Neural progenitor cell (in vitro differentiated cells): ENCODE measurements around the gene DCC. TPM values are rescaled to one million over a fixed set of nuclear protein-coding genes. Genes with fewer than 3 reads are reported as not detected.

Experiments
- DNase-seq: peaks from one replicate; pipeline ENCODE4 v3.0.0-alpha.2; 2016; ENCODE audit warnings: low spot score
- H2AFZ ChIP-seq: fragments of 200-600 bp; sonication (generic); replicated peaks from 2 replicates; pipeline ENCODE4 v1.6.1; 2016; ENCODE audit warnings: antibody characterized with exemption
- H3F3A ChIP-seq: fragments of 200-600 bp; sonication (generic); 2 replicates; pipeline ENCODE4 v1.6.1; 2016; ENCODE audit warnings: antibody characterized with exemption, low read depth
- H3K27ac ChIP-seq: fragments of 200-600 bp; sonication (generic); 2 replicates; pipeline ENCODE4 v1.5.1; 2016; ENCODE audit warnings: mild to moderate bottlenecking
- H3K27me3 ChIP-seq: fragments of 200-600 bp; sonication (generic); 2 replicates; pipeline ENCODE4 v1.6.1; 2016; ENCODE audit warnings: mild to moderate bottlenecking, moderate library complexity
- H3K36me3 ChIP-seq: fragments of 200-600 bp; sonication (generic); 2 replicates; pipeline ENCODE4 v1.5.1; 2016
- H3K4me1 ChIP-seq: fragments of 200-600 bp; sonication (generic); 2 replicates; pipeline ENCODE4 v1.6.1; 2016; ENCODE audit warnings: mixed run types
- H3K4me2 ChIP-seq: fragments of 200-600 bp; sonication (generic); 2 replicates; pipeline ENCODE4 v1.6.1; 2016
- H3K4me3 ChIP-seq: fragments of 200-600 bp; sonication (generic); 2 replicates; pipeline ENCODE4 v1.5.1; 2016
- H3K79me2 ChIP-seq: fragments of 200-600 bp; sonication (generic); 2 replicates; pipeline ENCODE4 v1.6.1; 2016; ENCODE audit warnings: low read depth
- H3K9ac ChIP-seq: fragments of 200-600 bp; sonication (generic); 2 replicates; pipeline ENCODE4 v1.6.1; 2016
- H3K9me3 ChIP-seq: fragments of 200-600 bp; sonication (generic); 2 replicates; pipeline ENCODE4 v1.5.1; 2016; ENCODE audit warnings: low read depth
- H4K20me1 ChIP-seq: fragments of 200-600 bp; sonication (generic); 2 replicates; pipeline ENCODE4 v1.6.1; 2016; ENCODE audit warnings: low read depth
- H3K27ac Mint-ChIP-seq: 3 replicates; pipeline ENCODE4 v1.8.0; 2021; ENCODE audit warnings: mixed read lengths
- H3K27me3 Mint-ChIP-seq: 2 replicates; pipeline ENCODE4 v1.8.0; 2022; ENCODE audit warnings: low read depth, mild to moderate bottlenecking, inconsistent platforms, moderate library complexity, mixed read lengths; ENCODE audit not compliant: insufficient read depth
- H3K36me3 Mint-ChIP-seq: 3 replicates; pipeline ENCODE4 v1.8.0; 2021; ENCODE audit warnings: mixed read lengths
- H3K4me1 Mint-ChIP-seq: 3 replicates; pipeline ENCODE4 v1.8.0; 2021; ENCODE audit warnings: mixed read lengths
- H3K4me3 Mint-ChIP-seq: 3 replicates; pipeline ENCODE4 v1.8.0; 2021; ENCODE audit warnings: mild to moderate bottlenecking, moderate library complexity, mixed read lengths
- H3K9me3 Mint-ChIP-seq: 3 replicates; pipeline ENCODE4 v1.8.0; 2020; ENCODE audit warnings: mixed read lengths
- EZH2 ChIP-seq: fragments of 200-600 bp; sonication (generic); IDR thresholded peaks from 2 replicates; pipeline ENCODE4 v1.6.1; 2017; ENCODE audit warnings: antibody characterized with exemption, mild to moderate bottlenecking, moderate library complexity
- EZH2phosphoT487 ChIP-seq: fragments of 200-600 bp; sonication (generic); IDR thresholded peaks from 2 replicates; pipeline ENCODE4 v1.6.1; 2017; ENCODE audit warnings: antibody characterized with exemption
- total RNA-seq: library from RNA; depleted of rRNA; stranded (reverse); fragments of >200 nt; gene quantifications from 2 replicates; pipeline ENCODE4 v1.2.3, GENCODE V29; 2015; ENCODE audit warnings: low replicate concordance
- TF ChIP-seq, protein P1 (sequence below): fragments of 200-600 bp; sonication (generic); IDR thresholded peaks from 2 replicates; pipeline ENCODE4 v1.5.1; 2017; ENCODE audit warnings: antibody characterized with exemption, mild to moderate bottlenecking

DCC gene, protein sequence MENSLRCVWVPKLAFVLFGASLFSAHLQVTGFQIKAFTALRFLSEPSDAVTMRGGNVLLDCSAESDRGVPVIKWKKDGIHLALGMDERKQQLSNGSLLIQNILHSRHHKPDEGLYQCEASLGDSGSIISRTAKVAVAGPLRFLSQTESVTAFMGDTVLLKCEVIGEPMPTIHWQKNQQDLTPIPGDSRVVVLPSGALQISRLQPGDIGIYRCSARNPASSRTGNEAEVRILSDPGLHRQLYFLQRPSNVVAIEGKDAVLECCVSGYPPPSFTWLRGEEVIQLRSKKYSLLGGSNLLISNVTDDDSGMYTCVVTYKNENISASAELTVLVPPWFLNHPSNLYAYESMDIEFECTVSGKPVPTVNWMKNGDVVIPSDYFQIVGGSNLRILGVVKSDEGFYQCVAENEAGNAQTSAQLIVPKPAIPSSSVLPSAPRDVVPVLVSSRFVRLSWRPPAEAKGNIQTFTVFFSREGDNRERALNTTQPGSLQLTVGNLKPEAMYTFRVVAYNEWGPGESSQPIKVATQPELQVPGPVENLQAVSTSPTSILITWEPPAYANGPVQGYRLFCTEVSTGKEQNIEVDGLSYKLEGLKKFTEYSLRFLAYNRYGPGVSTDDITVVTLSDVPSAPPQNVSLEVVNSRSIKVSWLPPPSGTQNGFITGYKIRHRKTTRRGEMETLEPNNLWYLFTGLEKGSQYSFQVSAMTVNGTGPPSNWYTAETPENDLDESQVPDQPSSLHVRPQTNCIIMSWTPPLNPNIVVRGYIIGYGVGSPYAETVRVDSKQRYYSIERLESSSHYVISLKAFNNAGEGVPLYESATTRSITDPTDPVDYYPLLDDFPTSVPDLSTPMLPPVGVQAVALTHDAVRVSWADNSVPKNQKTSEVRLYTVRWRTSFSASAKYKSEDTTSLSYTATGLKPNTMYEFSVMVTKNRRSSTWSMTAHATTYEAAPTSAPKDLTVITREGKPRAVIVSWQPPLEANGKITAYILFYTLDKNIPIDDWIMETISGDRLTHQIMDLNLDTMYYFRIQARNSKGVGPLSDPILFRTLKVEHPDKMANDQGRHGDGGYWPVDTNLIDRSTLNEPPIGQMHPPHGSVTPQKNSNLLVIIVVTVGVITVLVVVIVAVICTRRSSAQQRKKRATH (N-terminal part only)
- 0.40 and 0.41 TPM in 2 replicates for total RNA-seq

- H2AFZ ChIP-seq = peak within 1 kb of the TSS; percentile 87
- H3K27me3 ChIP-seq = peaks cover 54% of the 10 kb centered on the region
- H3K4me3 ChIP-seq = peak within 1 kb of the TSS; percentile 52
- H3K9ac ChIP-seq = no peak within 1 kb of the TSS
- peaks cover 3% of the 10 kb centered on the region for H3F3A ChIP-seq
- no peaks in the 10 kb centered on the region for H3K79me2 ChIP-seq
- no peak within 1 kb of the TSS for H3K4me3 Mint-ChIP-seq
- H3K4me1 ChIP-seq = peaks cover 12% of the 10 kb centered on the region
- no peak within 1 kb of the TSS for H3K27ac ChIP-seq
- TF ChIP-seq, protein P1, sequence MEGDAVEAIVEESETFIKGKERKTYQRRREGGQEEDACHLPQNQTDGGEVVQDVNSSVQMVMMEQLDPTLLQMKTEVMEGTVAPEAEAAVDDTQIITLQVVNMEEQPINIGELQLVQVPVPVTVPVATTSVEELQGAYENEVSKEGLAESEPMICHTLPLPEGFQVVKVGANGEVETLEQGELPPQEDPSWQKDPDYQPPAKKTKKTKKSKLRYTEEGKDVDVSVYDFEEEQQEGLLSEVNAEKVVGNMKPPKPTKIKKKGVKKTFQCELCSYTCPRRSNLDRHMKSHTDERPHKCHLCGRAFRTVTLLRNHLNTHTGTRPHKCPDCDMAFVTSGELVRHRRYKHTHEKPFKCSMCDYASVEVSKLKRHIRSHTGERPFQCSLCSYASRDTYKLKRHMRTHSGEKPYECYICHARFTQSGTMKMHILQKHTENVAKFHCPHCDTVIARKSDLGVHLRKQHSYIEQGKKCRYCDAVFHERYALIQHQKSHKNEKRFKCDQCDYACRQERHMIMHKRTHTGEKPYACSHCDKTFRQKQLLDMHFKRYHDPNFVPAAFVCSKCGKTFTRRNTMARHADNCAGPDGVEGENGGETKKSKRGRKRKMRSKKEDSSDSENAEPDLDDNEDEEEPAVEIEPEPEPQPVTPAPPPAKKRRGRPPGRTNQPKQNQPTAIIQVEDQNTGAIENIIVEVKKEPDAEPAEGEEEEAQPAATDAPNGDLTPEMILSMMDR = peak; percentile 63
- TF ChIP-seq EZH2 = no peak
- H3K36me3 Mint-ChIP-seq = no peaks in the 10 kb centered on the region
- no peaks in the 10 kb centered on the region for H3K36me3 ChIP-seq
- no peaks in the 10 kb centered on the region for H4K20me1 ChIP-seq
- H3K4me2 ChIP-seq = peak within 1 kb of the TSS; percentile 98
- peak; percentile 87 for DNase-seq
- peak within 1 kb of the TSS; percentile 95 for H3K27ac Mint-ChIP-seq
- H3K27me3 Mint-ChIP-seq = peaks cover 11% of the 10 kb centered on the region
- no peaks in the 10 kb centered on the region for H3K9me3 ChIP-seq
- H3K9me3 Mint-ChIP-seq = no peaks in the 10 kb centered on the region
- peaks cover 9% of the 10 kb centered on the region for H3K4me1 Mint-ChIP-seq
Observed at GRCh38 chr18:52339891-52340371, at the start of gene DCC. TSS of gene DCC (plus strand) at chr18:52340197. CDS start at chr18:52340788, 591 bp downstream.

DNA sequence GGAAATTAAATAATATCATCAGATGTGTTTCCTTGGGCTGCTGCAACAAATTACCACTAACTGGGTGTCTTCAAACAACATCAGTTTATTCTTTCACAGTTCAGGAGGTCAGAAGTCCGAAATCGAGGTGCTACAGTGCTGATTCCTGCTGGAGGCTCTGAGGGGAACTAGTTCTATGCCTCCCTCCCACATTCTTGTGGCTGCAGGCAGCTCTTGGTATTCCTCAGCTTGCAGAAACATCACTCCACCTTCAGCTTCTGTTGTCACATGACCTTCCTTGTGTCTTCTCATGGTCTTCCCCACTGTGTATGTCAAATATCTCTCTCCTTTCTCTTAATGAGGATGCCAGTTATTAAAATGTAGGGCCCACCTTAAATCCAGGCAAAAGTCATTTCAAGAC is 29.3 kb upstream of the DCC start:
- H3K9me3 Mint-ChIP-seq = peaks cover 6% of the 10 kb centered on the region
- no peaks in the 10 kb centered on the region for H3K36me3 ChIP-seq
- TF ChIP-seq, protein P1 = no peak
- TF ChIP-seq EZH2 (no peak), EZH2phosphoT487 (no peak)
- DNase-seq = no peak
- peaks cover 15% of the 10 kb centered on the region for H3K4me1 Mint-ChIP-seq
- H3K4me1 ChIP-seq = peaks cover 24% of the 10 kb centered on the region
- H3F3A ChIP-seq = no peaks in the 10 kb centered on the region
- no peak overlapping the region for H3K27ac ChIP-seq
- no peaks in the 10 kb centered on the region for H3K36me3 Mint-ChIP-seq
- no peaks in the 10 kb centered on the region for H3K79me2 ChIP-seq
- no peak overlapping the region for H3K4me3 ChIP-seq
- no peak overlapping the region for H3K9ac ChIP-seq
- H3K27ac Mint-ChIP-seq = no peak overlapping the region
- no peak overlapping the region for H2AFZ ChIP-seq
- H3K27me3 ChIP-seq = no peaks in the 10 kb centered on the region
- no peaks in the 10 kb centered on the region for H3K27me3 Mint-ChIP-seq
- H3K4me2 ChIP-seq = no peak overlapping the region
- H3K9me3 ChIP-seq = no peaks in the 10 kb centered on the region
- no peak overlapping the region for H3K4me3 Mint-ChIP-seq
- no peaks in the 10 kb centered on the region for H4K20me1 ChIP-seq

DNA sequence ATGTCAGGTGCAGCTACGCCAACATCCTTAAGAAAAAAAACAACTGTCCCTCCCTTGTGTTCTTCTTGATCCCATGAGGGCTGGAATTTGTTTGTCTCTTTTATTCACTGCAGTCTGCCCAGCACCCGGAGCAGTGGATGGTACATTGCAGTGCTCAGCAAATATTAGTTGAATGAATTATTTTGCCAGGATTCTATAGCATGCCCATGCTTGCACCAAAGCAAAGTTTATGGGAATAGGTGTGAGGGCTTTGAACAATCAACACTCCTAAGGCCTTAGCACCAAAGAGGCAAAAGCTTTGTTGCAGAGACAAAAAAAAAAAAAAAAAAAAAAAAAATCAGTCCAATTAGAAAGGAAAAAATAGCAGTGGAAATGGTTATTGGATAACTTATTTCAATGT is 28.7 kb upstream of the DCC start:
- Histone ChIP-seq H3K27me3 (no peaks in the 10 kb centered on the region), H3F3A (no peaks in the 10 kb centered on the region), H3K9me3 (no peaks in the 10 kb centered on the region), H3K4me1 (peaks cover 24% of the 10 kb centered on the region), H3K4me2 (no peak overlapping the region), H3K4me3 (no peak overlapping the region), H4K20me1 (no peaks in the 10 kb centered on the region), H3K79me2 (no peaks in the 10 kb centered on the region), H3K36me3 (no peaks in the 10 kb centered on the region), H3K27ac (no peak overlapping the region), H2AFZ (no peak overlapping the region), H3K9ac (no peak overlapping the region)
- no peak for DNase-seq
- TF ChIP-seq EZH2phosphoT487 (no peak), EZH2 (no peak)
- TF ChIP-seq, protein P1 = no peak
- Mint-ChIP-seq H3K27me3 (no peaks in the 10 kb centered on the region), H3K36me3 (no peaks in the 10 kb centered on the region), H3K27ac (no peak overlapping the region), H3K9me3 (peaks cover 6% of the 10 kb centered on the region), H3K4me3 (no peak overlapping the region), H3K4me1 (peaks cover 15% of the 10 kb centered on the region)
